K562 (cell line): Measurements from ENCODE around the gene FXYD3.

Experiments
- CC2D1A ChIP-seq: fragments of 450-650 bp; IDR thresholded peaks from 2 replicates; pipeline ENCODE4 v1.6.1; 2017; ENCODE audit warnings: mild to moderate bottlenecking
- CREM ChIP-seq: IDR thresholded peaks from 2 replicates; pipeline ENCODE4 v1.6.1; 2014; ENCODE audit warnings: antibody characterized with exemption, low read depth
- NFXL1 ChIP-seq: fragments of 450-650 bp; formaldehyde crosslinking; IDR thresholded peaks from 2 replicates; pipeline ENCODE4 v1.4.0; 2021; ENCODE audit warnings: mild to moderate bottlenecking
- POLR2AphosphoS5 ChIP-seq: IDR thresholded peaks from 2 replicates; pipeline ENCODE4 v1.6.1; 2011; ENCODE audit warnings: mild to moderate bottlenecking, low read depth, low read length, moderate library complexity; ENCODE audit not compliant: control insufficient read depth, insufficient read depth
- RAD21 ChIP-seq, 2 experiments: fragments of 250-450 bp in 1 of 2; fragments of 450-650 bp in 1 of 2; sonication (Bioruptor Pico) in 1 of 2; formaldehyde crosslinking in 1 of 2; IDR thresholded peaks in 1 of 2; conservative IDR thresholded peaks in 1 of 2; 2 replicates each; pipeline versions ENCODE4 v1.4.0 to v1.8.0; 2020 to 2022; ENCODE audit warnings: mild to moderate bottlenecking in 2 of 2, moderate library complexity in 1 of 2
- SP1 ChIP-seq: sonication (generic); formaldehyde crosslinking; IDR thresholded peaks from 2 replicates; pipeline ENCODE4 v1.8.1; 2022; ENCODE audit warnings: mild to moderate bottlenecking, missing genetic modification reagents

DNA sequence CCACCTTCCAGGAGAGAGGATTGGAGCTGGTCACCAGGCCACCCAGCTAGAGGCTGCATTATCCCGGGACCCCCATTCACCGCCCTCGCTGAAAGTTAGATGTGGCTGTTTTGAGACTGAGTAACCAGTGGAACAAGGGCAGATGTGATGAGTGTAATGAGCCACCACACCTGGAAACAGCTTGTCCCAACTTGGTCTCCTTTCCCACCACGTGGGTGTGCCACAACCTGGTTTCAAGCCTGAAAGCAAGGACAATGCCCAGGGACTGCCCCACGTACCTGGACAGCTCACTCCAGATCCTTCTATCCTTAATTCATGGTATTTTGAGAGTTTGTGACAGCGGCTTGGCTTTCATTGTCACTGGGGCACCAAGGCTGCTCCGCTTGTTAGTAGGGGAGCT, 12.2 kb downstream of the FXYD3 start:
- no peak for TF ChIP-seq POLR2AphosphoS5
- no peak for TF ChIP-seq RAD21 (CRISPR knock-in tag; conservative IDR thresholded peaks at IDR 0.05 in 1 of 2, IDR thresholded peaks at IDR 0.05 in 1 of 2)
- TF ChIP-seq CREM = no peak
- no peak for TF ChIP-seq SP1
- TF ChIP-seq NFXL1 (CRISPR knock-in tag) = no peak
- TF ChIP-seq CC2D1A = no peak
